ENCODE results near the gene IGFBP4.

Gene IGFBP4

DNA sequence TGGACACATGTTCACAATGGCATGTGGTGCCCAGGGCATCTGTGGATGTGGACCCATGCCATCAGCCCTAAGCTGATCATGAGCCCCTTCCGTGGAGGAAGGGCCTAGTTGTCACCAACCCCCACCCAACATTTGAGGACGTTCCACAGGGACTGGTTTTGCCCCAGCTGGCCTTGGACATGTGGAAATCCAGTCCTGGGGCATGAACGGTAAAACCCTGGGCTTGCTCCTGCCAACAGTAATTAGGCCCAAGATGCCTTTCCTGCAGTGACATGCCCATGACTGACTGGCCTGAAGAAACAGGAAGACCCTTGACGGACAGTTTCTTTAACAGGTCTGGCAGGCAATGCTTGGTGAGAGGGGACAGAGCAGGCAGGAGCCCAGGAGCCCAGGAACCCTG is 50.4 kb downstream of the IGFBP4 start:
- DNase-seq: no peak

DNA sequence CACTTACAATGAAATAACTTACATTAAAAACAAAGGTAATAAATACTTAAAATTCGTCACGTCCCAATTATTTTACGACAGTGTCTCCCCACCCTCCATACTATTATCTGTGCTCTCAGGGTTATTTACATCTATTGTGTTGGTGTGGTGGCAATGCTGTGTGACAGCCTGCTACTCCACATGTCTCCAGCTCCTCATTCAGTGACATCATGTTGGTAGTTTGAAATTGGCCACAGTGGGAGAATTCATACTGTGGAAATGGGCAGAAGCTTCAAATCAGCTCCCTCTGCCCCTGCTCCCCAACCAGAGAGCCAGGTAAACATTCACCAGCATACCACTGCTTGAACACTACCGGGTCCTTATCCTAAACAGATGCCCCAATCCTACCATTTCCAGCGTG is 51.9 kb downstream of the IGFBP4 start:
- DNase-seq: no peak

DNA sequence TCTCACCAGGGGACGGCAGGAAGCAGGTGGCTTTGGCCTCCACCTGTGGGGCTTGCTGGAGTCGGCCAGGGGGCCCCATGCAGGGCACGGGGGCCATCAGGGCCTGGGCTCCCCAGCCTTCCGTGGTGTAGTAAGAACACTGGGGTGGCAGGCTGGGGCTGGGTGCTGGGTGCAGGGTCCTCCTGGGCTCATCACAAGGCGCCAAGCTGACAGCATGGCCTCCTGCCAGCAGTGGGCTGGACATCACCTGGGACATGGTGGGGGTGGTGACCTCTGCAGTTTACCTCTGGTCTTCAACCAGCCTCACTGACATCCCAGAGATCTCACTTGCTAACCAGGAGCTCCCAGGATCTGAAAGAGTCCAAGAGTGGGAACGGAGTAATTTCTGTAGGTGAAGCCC is 52.9 kb downstream of the IGFBP4 start:
- no peak for DNase-seq

DNA sequence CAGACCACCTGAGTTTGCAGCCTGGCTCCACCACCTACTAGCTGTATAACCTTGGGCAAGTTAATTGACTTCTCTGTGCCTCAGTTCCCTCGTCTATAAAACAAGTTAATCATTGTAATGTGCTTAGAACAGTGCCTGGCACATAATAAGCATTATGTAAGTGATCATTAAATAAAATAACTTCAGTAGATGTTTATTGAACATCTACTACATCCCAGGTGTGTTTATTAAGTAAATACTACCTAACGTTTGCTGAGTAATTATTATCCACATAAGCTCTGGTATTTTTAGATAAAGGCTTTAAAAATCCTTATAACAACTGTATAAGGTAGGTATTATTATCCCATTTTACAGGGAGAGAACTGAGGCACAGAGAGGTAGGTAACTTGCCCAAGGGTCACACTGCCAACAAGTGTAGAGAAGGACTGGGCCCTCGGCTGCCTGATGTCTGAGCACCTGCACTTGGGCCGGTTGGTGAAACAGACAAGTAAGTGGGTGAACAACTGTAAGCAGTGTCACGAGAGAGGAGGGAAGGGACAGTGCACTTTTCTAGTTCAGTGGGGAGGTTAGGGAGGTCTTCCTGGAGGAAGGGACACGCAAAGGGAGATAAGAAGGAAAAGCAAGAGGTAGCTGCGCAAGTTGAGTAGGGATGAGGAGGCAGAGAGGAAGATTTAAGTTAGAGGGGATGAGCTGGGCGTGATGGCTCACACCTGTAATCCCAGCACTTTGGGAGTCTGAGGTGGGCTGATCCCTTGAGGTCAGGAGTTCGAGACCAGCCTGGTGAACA is 53.6 kb downstream of the IGFBP4 start:
- no peak for DNase-seq

DNA sequence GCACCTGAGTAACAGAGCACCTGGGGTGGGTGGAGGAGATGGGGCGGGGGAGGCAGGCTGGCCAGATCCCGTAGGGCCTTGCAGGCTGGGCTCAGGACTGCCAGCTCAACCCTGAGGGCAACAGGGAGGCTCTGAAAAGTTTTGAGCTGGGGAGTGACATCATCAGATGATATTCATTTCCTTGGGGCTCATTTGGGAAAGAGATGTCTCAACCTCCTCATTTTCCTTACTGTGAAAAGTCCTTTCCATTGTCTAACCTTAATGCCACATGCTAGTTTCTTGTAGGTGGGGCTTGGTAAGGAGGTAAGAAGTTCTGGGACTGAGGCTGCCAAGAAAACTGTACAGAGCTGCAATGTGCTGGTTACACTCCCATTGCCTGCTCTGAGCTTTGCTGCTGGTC is 54.4 kb downstream of the IGFBP4 start:
- no peak for DNase-seq

DNA sequence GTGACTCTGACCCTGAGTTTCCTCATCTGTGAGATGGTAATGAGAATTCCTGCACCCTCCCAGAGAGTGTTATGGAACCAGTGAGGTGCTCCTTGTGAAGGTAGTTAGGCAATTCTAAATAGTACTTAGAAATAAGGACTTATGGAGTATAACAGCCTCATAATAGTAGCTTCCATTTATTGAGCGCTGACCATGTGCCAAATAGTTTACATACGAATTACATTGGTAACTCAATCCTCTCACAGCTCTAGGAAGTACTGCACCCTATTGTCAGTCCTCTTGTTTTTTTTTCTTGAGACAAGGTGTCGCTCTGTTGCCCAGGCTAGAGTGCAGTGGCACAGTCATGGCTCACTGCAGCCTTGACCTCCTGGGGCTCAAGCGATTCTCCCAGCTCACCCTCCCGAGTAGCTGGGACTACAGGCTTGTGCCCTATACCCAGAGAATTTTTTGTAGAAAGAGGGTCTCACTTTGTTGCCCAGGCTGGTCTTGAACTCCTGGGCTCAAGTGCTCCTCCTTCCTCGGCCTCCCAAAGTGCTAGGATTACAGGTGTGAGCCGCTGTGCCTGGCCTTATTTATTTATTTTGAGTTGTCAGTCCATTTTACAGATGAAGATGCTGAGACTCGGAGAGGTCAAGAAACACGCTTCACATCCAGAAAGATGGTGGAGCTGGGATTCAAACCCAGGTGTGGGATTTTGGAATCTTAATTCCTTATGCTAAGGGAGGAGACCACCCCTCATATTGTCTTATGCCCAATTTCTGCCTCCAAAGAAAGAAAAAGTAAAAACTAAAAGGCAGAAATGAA is 55.2 kb downstream of the IGFBP4 start:
- DNase-seq: no peak

DNA sequence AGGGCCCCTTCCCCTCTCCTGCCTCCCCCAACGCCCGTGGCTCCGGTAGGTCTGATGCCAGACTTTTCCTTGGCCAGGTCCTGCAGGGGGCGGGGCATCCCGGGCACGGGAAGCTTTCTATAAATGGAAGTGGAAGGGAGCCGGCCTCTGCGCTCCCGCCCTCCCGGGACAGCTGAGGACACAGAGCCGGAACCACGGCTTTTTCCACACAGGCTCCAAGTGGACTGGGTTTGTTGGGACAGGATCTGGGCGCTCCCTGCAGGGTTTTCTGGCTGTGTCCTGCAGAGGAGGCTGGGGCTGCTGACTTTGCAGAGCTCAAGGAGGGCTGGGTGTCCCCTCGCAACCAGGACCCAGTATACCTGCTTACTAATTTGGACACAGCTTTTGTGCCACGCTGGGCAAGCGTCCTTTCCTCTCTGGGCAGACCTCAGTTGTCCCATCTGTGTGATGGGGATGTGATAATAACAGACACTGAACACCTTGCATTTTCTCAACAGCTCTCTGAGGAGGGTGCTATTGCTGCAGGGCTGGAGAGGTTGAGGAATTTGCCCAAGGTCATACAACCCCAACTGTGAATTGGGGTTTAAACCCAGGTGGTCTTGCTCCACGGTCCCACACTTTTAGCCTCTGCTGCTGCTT is 56.4 kb downstream of the IGFBP4 start:
- DNase-seq: no peak

DNA sequence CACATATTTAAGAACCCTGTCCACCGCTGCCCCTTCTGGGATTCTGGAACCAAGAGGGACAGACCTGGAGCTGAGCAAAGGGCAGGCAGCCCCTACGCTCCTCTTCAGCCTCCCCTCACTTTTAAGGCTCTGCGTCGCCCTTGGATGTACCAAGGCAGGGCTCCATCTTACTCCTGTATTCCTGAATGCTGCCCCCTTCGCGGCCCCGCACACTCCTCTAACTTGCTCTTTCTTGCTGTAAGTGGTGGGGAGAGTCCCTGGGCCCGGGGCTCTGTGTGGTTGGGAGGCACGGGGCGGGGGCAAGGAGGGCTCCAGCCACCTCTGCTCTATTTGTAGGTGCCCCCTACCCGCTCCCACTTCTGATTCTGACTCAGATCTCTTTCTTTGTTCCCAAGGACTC is 56.9 kb downstream of the IGFBP4 start:
- no peak for DNase-seq

DNA sequence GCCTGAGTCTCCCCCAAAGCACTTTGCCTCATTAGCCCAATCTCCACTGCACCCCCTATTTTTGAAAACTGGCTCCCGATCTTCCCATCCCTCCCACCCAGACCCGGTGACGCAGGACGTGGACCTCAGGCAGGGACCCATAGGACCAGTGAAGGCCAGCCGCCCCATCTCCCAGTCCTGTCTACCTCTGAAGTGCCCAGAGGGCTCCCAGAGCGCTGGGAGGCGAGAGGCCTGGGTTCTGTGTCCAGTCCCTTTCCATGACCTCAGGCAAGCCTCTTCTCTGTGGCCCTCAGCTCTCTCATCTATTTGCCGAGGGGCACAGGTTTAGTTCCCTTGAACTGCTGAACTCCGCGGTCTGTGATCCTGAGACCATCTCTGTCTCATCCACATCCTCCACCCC is 57.5 kb downstream of the IGFBP4 start:
- no peak for DNase-seq

DNA sequence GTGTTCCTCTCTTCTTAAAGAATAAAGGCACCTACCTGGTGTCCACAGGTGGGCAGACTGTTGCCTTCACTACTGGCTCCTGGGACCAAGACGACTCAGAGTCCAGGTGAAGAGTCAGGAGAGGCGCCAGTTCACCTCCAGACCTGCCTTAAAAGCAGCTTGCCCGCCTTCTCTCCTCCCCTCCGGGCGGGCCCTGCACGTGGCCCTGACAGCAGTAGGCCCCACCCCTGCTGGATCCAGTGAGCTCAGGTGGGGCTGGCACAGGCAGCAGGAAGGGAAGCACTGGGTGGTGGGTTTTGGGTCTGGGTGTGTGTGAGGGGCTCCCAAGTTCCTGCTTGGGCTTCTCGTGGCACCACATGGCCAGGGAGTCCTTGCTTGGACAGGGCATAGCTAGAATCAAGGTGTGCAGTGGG is 58.3 kb downstream of the IGFBP4 start, which contains the start of gene TNS4:
TSS of gene TNS4 (minus strand) at position 125 of the 413 bp plus-strand sequence. CDS start 5,198 bp downstream, outside the sequence.
- DNase-seq: no peak

DNA sequence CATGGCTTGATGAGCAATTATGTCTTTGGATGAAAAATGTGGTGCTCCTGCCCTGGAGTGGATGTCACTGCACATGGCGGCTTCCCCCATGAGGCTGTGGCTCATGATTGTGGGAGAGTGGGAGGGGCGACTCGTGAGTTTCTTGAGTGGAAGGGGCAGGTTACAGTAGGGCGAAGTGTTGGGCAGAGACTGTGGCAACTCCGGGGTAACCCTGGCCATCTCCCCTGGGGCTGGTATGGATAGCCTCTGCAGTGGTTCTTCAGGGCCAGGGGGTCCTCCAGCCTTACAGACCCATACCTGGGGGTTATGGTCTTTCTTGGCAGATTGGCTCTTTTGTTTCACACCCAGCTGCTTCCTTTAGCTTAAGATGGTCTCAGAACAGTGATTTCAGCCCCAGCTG is 59.5 kb downstream of the IGFBP4 start:
- no peak for DNase-seq

DNA sequence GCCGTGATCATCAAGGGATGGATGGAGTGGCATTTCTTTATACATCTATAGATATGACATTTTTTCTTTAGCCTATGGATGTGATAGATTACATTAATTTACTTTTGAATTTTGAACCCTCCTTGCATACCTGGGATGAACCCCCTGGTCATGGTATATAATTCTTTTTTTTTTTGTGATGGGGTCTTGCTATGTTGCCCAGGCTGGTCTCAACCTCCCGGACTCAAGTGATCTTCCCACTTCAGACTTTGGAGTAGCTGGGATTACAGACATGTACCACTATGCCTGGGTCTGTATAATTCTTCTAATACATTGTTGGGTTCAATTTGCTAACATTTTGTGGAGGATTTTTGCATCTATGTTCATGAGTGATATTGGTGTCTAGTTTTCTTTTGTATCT is 59.9 kb downstream of the IGFBP4 start:
- DNase-seq: no peak

DNA sequence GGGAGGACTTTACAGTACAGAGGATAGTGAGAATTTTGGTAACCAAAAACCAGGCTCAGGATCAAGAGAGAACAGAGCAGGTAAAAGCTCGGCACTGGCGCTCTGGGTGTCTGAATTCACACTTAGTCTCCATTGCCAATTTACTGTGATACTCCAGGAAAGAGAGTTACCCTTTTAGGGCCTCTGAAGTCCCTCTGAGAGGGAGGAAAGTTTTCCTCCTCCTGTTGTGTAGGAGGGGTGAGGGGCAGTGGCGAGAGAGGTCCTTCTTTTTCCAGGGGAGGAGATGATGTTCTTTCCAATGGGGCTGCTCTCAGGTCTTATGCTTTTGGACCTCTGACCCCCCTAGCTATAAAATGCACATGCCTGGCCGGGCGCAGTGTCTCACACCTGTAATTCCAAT is 63.5 kb downstream of the IGFBP4 start:
- no peak for DNase-seq

Measured in CD4-positive, alpha-beta T cell treated with Interleukin-4 for 4 hours (primary cell).